Body of pancreas (tissue), 4 donors: ENCODE data around the gene SIPA1L2. TPM values are rescaled to one million over a fixed set of nuclear protein-coding genes. Genes with fewer than 3 reads are reported as not detected.

Experiments used
- ATAC-seq: fragments of 150-250 bp; one replicate; pipeline ENCODE4 v1.9.1; 2016
- DNase-seq, 4 donors: peaks; one replicate each; pipeline ENCODE4 v3.0.0-alpha.2; 2019
- H3K27ac ChIP-seq, 4 donors: fragments of 200-600 bp; sonication (generic); 1 replicate in 3 of 4; 2 replicates in 1 of 4; pipeline versions ENCODE4 v1.5.1 to v1.6.1; 2016 to 2019; ENCODE audit warnings: mild to moderate bottlenecking in 1 of 4, mixed read lengths in 1 of 4, moderate library complexity in 1 of 4
- H3K27me3 ChIP-seq, 2 donors: fragments of 200-600 bp; sonication (generic); one replicate each; pipeline ENCODE4 v1.6.0; 2016; ENCODE audit warnings: mild to moderate bottlenecking in 1 of 2
- H3K36me3 ChIP-seq, 2 donors: fragments of 200-600 bp; sonication (generic); replicated peaks in 1 of 2; 2 replicates each; pipeline ENCODE4 v1.5.1; 2016; ENCODE audit warnings: low read depth in 2 of 2; ENCODE audit not compliant: insufficient read depth in 1 of 2
- H3K4me1 ChIP-seq: fragments of 200-600 bp; sonication (generic); one replicate; pipeline ENCODE4 v1.6.0; 2016
- H3K4me3 ChIP-seq, 2 donors: fragments of 200-600 bp; sonication (generic); 1 replicate in 1 of 2; 2 replicates in 1 of 2; pipeline ENCODE4 v1.5.1; 2016 to 2019
- H3K9me3 ChIP-seq, 3 donors: fragments of 200-600 bp; sonication (generic); 1 replicate in 2 of 3; 2 replicates in 1 of 3; pipeline ENCODE4 v1.5.1; 2016
- CTCF ChIP-seq, 7 experiments: fragments of 450-650 bp in 4 of 7; fragments of 200-600 bp in 3 of 7; sonication (generic) in 3 of 7; IDR thresholded peaks; one replicate each; pipeline ENCODE4 v1.5.1; 2016 to 2019; ENCODE audit warnings: antibody characterized with exemption in 7 of 7
- POLR2A ChIP-seq, 3 donors: fragments of 450-650 bp; IDR thresholded peaks; one replicate each; pipeline ENCODE4 v1.6.1; 2016; ENCODE audit warnings: antibody characterized with exemption in 3 of 3, mild to moderate bottlenecking in 2 of 3
- WGBS, 2 donors: methylation state at CpG; one replicate each; pipeline ENCODE4 v1.1.5; 2017; 5-methylcytosine and 5-hydroxymethylcytosine counted together
- intact Hi-C: fragments of 100-400 bp; cut with DNase I; formaldehyde crosslinking; loops from one replicate; pipeline ENCODE4 v1.15.1; 2023
- total RNA-seq, 2 donors: library from RNA; depleted of rRNA; stranded (reverse); fragments of >200 nt; gene quantifications; one replicate each; pipeline ENCODE4 v1.1.0, GENCODE V29; 2016

Gene SIPA1L2
- total RNA-seq, 2 donors from 2014 or later, result 5.6 to 8.6 TPM

GRCh38 chr1:232675260-232675659, 45.3 kb upstream of the SIPA1L2 start:
- TF ChIP-seq CTCF (IDR thresholded peaks at IDR 0.05) (no peak), POLR2A (IDR thresholded peaks at IDR 0.05) (no peak)
- Histone ChIP-seq H3K27me3 (no peaks in the 10 kb centered on the region), H3K27ac (no peak overlapping the region), H3K36me3 (no peaks in the 10 kb centered on the region), H3K4me3 (no peak overlapping the region), H3K4me1 (no peaks in the 10 kb centered on the region), H3K9me3 (no peaks in the 10 kb centered on the region)
- DNase-seq (peak in 1 of 4 donors; percentile 47), ATAC-seq (no peak)
- 38 to 46% methylated on average over 5 of the region's 5 CpGs for WGBS, 2 donors
- intact Hi-C loops, result no loop called here

GRCh38 chr1:232673256-232673655, 43.3 kb upstream of the SIPA1L2 start:
- TF ChIP-seq POLR2A (IDR thresholded peaks at IDR 0.05) (no peak), CTCF (IDR thresholded peaks at IDR 0.05) (no peak)
- Histone ChIP-seq H3K36me3 (no peaks in the 10 kb centered on the region), H3K4me1 (no peaks in the 10 kb centered on the region), H3K9me3 (no peaks in the 10 kb centered on the region), H3K27ac (no peak overlapping the region), H3K4me3 (no peak overlapping the region), H3K27me3 (no peaks in the 10 kb centered on the region)
- DNase-seq (no peak), ATAC-seq (no peak)
- WGBS, 2 donors, result 85 to 86% methylated on average over 6 of the region's 6 CpGs
- intact Hi-C loops, result no loop called here

- DNase-seq, result no peak
Measured at GRCh38 chr1:232669981-232670747, 40.2 kb upstream of the SIPA1L2 start.

GRCh38 chr1:232667778-232668165, 37.8 kb upstream of the SIPA1L2 start:
- WGBS, 2 donors, result 53 to 67% methylated on average over 4 of the region's 4 CpGs
- peaks cover 7% of the 10 kb centered on the region for H3K4me1 ChIP-seq
- H3K9me3 ChIP-seq, result no peaks in the 10 kb centered on the region
- no peaks in the 10 kb centered on the region for H3K27me3 ChIP-seq
- no peak for TF ChIP-seq POLR2A (IDR thresholded peaks at IDR 0.05)
- no peak overlapping the region for H3K4me3 ChIP-seq
- no peaks in the 10 kb centered on the region for H3K36me3 ChIP-seq
- DNase-seq (no peak), ATAC-seq (no peak)
- intact Hi-C loops, result no loop called here
- H3K27ac ChIP-seq, result no peak overlapping the region

More at GRCh38 chr1:232669981-232670747, 40.2 kb upstream of the SIPA1L2 start:
- 77 to 80% methylated on average over 11 of the region's 11 CpGs for WGBS, 2 donors
- intact Hi-C loops, result no loop called here
- no peak for ATAC-seq
- Histone ChIP-seq H3K36me3 (no peaks in the 10 kb centered on the region), H3K4me3 (no peak overlapping the region), H3K4me1 (peaks cover 4% of the 10 kb centered on the region), H3K27me3 (no peaks in the 10 kb centered on the region), H3K27ac (no peak overlapping the region), H3K9me3 (no peaks in the 10 kb centered on the region)
- no peak for TF ChIP-seq CTCF (IDR thresholded peaks at IDR 0.05)
- no peak for TF ChIP-seq POLR2A (IDR thresholded peaks at IDR 0.05)

- Histone ChIP-seq H3K4me1 (peaks cover 7% of the 10 kb centered on the region), H3K36me3 (no peaks in the 10 kb centered on the region), H3K27ac (no peak overlapping the region), H3K4me3 (no peak overlapping the region), H3K9me3 (no peaks in the 10 kb centered on the region), H3K27me3 (no peaks in the 10 kb centered on the region)
- TF ChIP-seq CTCF (IDR thresholded peaks at IDR 0.05) (no peak), POLR2A (IDR thresholded peaks at IDR 0.05) (no peak)
- intact Hi-C loops, result no loop called here
- DNase-seq (no peak), ATAC-seq (no peak)
- WGBS, 2 donors, result 51 to 53% methylated on average over 3 of the region's 3 CpGs
Measured at GRCh38 chr1:232667094-232667777, 37.3 kb upstream of the SIPA1L2 start.
